Muscle of arm (tissue), 12 donors: Measurements from ENCODE around the gene NLRP5. TPM values are rescaled to one million over a fixed set of nuclear protein-coding genes. Genes with fewer than 3 reads are reported as not detected.
"Not testable (repeated sequence)": the region's sequence is repeated elsewhere in the genome, so short reads cannot be mapped to it uniquely, and the experiment has no call there.

Experiments used
- DNase-seq: peaks from one replicate; pipeline ENCODE4 v3.0.0-alpha.2; 2013
- polyA plus RNA-seq, 12 donors: library from polyadenylated mRNA; unstranded; fragments of 120-200 nt; gene quantifications; one replicate each; pipeline ENCODE4 v1.2.1, GENCODE V29; 2013; ENCODE audit not compliant: insufficient read length in 12 of 12

Gene NLRP5
- polyA plus RNA-seq, 12 donors, result not detected

DNA sequence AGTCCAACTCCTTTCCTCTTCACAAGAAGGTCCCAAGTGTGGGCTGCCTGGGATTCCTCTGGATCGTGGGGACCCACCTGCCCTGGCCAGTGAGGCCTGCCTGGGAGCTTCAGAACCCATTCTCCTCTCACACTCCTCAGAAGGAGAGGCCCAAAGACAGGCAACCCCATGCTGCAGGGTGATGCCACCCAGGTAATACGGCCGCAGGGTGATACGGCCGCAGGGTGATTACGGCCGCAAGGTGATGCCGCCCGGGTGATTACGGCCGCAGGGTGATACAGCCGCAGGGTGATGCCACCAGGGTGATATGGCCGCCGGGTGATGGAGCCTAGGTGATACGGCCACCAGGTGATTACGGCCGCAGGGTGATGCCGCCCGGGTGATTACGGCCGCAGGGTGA lies 111.7 kb downstream of the NLRP5 start:
- not testable (repeated sequence) for DNase-seq

DNA sequence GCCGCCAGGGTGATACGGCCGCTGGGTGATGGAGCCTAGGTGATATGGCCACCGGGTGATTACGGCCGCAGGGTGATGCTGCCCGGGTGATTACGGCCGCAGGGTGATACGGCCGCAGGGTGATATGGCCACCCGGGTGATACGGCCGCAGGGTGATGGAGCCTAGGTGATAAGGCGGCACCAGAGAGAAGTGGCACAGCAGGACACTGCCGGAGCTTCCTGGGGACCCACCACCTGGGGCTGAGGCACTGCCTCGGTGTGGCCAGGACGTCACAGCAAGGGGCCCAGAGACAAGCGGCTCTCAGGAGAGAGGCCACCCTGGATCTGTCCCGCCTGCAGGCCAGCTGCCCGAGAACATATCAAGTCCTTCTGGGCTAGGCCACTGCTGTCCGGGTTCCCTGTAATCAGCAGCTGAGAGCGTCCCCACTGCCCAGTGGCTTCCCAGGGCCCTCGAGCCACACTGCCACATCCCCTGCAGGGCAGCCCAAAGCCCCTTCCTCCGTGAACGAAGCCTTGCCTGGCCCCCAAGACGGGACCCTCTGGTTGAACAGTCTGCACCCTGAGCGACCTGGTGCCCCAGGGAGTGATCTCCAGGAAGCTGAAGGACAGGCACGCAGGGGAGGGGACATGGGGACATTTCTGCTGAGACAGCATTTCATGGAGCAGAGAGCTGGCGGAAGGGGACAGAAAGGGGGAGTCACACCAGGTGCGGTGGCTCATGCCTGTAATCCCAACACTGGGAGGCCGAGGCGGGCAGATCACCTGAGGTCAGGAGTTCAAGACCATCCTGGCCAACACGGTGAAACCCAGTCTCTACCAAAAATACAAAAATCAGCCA lies 112.4 kb downstream of the NLRP5 start:
- no peak for DNase-seq

DNA sequence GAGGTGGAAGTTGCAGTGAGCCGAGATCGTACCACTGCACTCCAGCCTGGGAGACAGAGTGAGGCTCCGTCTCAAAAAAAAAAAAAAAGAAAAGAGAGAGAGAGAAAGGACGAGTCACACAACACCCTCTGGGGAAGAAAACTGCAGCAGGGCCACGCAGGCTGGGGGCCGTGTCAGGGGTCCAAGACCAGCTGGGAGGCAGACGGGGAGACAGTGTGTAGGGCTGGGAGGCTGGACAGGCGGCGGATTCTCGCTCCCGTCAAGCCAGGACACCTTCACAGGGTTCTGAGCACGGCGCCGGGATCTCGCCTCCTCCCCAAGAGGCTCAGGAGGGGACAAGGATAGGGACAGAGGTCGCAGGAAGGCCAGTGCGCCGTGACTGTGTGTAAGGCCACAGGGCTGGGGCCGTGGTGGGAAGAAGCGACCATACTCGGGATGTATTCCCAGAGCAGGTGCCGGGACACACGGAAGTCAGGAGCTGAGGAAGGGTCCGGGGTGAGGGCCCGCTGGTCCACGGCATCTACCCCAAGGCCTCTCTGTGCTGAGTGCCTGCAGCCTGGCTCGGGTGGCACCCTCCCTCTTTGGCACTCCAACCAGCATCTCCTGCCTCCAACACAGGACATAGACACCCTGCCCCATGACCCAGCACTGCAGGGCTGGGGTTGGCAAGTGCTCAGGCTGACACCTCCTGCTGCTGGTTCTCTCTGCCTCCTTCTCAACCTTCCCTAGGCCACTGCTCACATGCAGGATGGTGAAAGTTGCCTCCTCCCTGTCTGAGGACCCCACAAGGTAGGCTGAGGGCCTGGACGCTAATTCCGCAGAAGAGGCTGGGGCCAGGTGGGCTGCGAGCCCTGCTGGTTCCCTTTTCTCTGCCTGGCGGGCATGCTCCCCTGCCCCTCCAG lies 113.3 kb downstream of the NLRP5 start:
- DNase-seq, result no peak

DNA sequence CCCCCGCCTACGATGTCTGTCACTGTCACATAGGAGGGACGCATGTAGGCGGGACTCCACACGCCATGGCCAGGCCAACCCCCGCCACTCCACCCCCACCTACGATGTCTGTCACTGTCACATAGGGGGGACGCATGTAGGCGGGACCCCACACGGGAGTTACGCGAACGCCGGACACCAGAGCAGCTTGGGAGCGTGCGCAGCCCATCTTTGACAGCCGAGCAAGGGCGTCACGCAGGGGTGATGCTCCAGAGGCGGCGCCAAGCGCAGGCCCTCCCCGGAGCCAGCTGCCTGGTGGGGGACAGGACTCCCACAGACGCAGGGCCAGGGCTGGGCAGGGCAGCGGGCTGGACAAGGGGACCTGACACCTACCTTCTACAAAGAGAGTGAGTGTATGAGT lies 114.5 kb downstream of the NLRP5 start:
- DNase-seq, result no peak

DNA sequence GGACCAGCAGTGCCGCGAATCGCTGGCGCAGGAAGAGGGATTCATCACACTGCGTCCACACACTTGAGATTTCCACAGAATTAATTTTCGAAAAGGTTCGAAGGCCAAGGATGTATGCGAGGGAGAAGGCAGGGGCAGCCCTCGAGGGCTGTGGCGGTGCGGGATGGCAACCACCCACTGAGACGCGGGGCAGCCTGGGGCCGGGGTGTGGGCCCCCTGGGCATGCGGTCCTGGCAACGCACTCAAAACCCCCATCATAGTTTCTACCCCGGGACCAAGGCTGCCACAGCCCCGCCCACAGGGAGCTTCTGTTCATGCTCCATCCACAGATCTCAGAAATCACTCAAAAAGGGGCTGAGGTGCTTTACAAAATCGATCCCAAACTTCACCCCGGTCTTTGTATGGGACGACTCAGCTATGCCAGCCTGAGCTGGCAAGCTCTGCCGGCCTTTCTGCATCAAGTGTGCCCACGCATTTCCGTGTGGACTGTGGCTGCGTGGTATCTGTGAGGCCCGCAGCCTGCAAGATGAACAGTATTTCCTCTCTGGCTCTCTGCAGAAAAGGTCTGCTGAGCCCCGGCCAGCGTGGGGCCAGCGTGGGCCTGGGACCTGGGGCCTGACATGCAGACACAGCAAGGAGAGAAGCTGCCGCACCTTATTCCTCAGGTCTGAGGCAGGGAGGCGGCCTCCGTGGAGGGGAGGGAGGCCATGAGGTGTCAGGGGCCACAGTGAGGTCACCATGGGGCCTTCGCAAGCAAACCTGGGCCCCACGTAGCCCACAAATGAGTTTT lies 115.4 kb downstream of the NLRP5 start:
- no peak for DNase-seq

DNA sequence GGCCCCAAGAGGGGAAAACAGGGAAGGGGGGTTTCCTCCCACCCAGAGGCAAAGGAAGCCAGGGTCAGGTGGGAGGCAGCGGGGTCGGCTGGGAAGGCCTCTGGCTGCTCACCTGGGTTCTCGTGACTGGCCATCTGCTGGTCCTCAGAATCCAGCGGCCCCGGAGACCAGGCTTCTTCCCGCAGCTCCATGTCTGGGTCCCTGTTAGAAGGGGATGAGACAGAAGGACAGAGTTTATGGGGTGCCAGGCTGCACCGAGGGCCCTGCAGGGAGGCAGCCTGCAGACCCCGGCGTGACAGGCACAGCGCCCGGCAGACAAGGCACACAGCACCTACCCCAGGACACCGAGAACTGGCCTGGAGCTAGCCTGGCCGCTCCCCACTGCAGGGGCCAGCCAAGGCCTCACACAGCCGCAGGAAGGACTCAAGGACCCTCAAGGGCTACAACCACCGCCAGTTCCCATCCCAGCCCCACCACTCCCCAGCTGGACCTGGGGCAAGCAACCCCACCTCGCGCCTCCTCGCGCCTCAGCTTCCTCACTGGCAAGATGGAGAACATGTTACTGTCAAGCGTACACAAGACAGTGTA lies 116.5 kb downstream of the NLRP5 start:
- no peak for DNase-seq

DNA sequence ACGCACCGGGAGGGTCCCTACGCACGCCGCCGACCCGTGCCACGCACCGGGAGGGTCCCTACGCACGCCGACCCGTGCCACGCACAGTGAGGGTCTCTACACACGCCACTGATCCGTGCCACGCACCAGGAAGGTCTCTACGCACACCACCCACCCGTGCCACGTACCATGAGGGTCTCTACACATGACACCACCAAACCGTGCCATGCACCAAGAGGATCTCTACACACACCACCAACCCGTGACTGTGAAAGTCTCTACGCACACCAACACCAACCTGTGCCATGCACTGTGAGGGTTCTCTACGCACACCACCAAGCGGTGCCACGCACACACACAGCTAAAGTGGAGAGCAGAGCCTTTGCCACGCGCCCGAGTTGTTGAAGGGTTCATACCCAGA lies 117.8 kb downstream of the NLRP5 start:
- no peak for DNase-seq

DNA sequence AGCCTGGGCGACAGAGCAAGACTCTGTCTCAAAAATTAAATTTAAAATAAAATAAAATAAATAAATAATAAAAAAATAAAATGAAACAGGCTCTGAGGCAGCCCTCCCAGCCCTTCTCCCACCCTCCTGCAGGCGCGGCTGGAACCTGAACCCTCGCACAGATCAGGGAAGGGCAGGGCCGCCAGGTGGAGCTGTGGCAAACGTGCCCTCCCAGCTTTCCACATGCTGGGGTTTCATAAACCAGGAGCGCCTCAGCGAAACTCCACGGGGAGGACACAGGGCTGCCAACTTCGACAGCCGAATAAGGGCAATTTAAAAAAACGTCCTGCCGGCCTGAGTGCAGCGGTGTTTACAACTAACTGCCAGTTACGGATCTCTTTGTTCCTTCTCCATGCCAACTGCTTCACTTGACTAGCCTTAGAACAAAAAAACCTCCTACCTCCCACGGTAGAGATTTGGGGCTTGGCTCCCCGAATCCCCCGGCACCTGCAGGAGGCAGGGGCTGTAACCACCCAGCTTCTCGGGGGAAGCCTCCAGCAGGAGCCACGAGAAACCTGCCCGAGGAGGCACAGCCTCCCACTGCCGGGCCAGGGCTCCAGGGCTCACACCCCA lies 118.6 kb downstream of the NLRP5 start:
- no peak for DNase-seq

DNA sequence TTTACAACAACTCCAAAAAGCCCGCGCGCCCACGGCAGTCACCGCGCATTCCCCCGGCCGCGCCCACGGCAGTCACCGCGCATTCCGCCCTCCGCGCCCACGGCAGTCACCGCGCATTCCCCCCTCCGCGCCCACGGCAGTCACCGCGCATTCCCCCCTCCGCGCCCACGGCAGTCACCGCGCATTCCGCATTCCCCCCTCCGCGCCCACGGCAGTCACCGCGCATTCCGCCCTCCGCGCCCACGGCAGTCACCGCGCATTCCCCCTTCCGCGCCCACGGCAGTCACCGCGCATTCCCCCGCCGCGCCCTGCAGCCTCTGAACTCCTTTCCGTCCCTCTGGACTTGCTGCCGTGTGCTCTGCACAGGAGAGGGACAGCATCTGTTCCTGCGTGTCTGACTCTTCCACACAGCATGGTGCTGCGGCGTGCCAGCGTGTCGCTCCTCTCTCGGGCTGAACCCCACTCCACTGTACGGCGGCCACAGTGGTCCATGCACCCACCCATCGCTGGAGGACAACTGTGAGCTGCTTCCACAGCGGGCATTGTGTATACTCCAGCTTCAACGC lies 119.3 kb downstream of the NLRP5 start:
- DNase-seq, result not testable (repeated sequence)

DNA sequence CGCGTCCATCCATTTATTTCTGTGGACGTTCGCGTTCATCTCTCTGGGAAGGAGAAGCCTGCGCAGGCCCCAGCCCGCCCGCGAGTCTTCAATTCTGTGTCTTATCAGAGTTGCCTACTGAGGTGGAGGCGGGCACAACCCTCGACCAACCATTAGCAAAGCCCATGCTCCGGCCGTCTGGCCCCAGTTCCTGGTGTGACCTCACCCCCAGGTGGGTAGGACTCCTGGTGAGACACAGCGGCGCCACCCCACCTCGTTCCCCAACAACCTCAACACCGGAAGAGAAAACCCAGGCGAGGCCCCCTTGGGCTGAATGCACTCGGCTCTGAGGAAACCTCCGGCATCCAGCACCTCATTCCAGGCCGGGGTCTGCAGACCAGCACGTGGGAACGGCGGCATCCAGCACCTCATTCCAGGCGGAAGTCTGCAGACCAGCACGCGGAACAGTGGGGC lies 119.8 kb downstream of the NLRP5 start:
- DNase-seq, result no peak

DNA sequence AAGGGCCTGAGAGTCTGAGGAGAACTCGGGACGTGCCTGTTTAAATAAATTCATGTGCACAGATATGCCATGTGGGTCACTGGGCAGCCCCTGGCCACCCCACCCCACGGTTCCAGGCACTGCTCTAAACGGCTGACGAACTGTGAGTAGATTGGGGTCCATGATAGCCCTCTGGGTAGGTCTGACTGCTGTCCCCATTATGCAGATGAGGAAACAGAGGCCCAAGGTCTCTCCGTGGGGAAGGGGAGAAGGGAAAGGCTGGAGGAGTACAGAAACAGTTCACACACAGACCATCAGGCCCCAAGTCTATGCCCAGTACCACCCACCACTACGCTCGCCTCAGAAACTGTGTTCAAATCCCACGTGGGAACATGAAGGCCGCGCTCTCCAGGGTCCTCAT lies 120.4 kb downstream of the NLRP5 start:
- DNase-seq, result no peak

DNA sequence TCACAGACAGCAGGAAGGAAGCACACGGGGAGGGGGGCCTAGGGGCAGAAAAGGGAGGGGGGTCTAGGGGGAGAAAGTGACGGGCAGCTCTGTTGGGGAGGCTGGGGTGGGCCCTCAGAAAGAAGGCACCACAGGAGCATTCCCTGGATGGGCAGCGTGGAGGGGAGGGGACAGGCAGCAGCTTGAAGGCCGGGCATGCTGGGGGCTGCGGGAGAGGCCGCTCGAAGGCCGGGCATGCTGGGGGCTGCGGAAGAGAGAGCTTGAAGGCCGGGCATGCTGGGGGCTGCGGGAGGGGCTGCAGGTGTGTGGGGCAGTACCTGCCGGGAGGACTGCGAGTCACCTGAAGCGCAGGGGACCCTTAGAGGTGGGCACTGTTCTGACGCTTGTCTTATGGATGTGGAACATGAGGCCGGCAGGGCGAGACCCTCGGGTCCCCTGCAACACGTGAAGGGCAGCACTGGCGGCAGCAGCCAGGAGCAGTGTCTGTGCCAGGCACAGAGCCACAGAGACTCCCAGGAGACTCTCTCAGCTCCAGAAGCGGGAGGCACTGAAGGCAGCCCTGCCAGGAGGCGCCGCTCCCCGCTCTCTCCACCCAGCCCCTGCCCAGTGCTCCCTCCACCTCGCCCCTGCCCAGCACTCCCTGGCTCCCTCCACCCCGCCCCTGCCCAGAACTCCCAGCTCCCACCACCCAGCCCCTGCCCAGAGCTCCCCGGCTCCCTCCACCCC lies 121.2 kb downstream of the NLRP5 start:
- DNase-seq, result no peak

DNA sequence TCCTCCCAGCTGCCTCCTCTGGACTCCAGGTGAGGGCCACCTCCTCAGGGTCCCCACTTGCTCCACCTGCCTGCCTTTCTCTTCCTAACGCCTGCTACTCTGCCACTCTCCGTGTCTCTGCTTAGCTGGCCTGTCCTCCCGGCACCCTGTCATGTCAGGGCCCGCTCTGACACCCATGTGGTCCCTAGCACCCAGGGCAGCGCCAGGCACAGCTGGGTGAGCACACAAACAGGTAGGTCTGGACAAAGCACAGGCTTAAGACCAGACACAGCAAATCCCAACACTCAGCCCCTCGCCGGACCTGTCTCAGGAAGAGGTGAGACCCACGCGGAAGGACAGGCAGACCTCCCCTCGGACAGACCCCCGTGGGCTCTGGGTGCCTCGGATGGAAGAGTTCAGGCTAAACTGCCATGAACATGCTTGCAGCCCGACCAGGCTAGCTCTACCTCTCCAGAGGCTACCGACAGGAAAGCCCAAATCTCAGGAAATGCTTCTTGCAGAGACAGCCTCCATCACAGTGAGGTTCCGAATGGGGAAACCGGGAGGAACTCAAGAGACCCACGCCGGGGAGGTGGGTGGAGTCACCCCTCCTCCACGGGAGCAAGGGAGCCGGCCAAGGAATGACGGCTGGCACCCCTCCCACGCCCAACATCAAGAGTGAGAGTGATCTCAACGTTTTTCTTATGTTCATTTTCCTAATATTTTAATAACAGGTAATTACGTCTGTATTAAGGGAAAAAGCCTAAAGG lies 122.0 kb downstream of the NLRP5 start:
- peak; percentile 44 for DNase-seq

DNA sequence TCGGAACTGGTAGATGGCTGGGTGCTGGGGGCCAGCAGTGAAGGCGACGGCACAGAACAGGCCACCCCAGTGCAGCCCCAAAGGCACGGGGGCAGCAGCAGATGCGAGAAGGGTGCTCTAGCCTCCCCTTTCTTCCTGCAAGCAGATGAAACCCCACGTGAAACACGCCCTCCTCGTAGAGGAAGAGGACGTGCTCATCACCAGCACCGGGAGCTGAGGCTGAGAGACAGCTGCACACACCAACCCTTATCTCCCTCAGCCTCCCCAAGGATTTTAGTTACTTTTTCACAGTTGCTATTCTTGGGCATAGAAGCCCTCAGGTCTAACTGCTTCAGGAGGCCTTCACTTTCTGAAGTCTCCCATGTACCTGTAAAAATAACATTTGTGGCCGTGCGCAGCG lies 122.7 kb downstream of the NLRP5 start:
- no peak for DNase-seq

DNA sequence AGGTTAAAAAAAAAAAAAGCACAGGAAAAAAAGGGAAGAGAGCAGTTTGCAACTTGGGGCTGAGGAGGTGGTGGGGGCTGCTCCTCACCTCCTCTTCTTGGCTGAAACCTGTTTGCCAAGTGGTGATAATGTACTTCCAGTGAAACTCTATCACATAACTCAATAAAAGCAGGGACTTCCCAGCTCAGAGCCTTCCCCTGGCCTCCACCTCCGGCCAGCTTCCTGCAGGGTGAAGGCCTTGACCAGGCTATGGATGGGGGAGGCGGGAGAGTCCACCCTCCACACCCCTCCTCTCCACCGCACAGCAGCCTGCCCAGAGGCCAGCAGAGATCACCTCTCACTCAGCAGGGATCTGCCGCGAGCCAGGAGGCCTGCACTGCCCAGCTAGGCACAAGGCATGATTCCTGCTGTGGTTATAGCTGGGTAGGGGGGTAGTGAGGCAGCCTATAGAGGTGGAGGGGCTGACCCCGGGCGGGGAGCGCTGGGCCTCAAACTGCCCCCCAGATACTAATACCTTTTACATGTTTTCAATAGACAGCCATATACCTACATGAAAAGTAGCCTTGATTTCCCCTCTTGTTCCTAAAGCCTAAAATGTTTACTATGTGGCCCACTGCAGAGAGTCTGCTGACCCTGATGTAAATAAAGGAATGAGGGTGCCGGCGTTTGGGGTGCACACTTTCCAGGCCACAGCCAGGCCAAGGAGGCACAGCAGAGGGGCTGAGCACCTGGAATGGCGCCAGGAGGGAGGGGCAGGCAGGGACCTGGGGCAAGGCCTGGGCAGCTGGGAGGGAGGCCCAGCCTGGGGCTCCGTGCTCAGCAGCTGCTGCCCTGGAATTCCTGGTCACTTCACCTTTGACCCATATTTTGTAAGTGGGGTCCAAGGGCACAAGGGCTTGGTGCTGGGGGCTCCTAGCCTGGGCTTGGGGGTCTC lies 124.2 kb downstream of the NLRP5 start:
- no peak for DNase-seq
